K562 (cell line): ENCODE data around the gene RPL39L. TPM values are rescaled to one million over a fixed set of nuclear protein-coding genes. Genes with fewer than 3 reads are reported as not detected.

Source experiments
- ATAC-seq: fragments of 200-7000 bp; cut with Tn5 transposase; 3 replicates; pipeline ENCODE4 v1.9.1; 2020; ENCODE audit warnings: moderate library complexity
- BruUV-seq: library from RNA; stranded (reverse); fragments of 400-500 nt; replicated peaks from 2 replicates; lab custom pipeline; 2021; lab: Mats Ljungman, UMichigan
- CTCF ChIA-PET: fragments of 300-600 bp; formaldehyde crosslinking; extraction: SDS; loops from one replicate; lab custom pipeline; 2021; ENCODE audit warnings: low intra/inter-chr PET ratio; lab: Yijun Ruan, JAX
- POLR2A ChIA-PET: fragments of 300-600, 350-650 bp; sonication (Branson Sonifier 250); formaldehyde crosslinking; extraction: SDS; loops from one replicate; lab custom pipeline; 2021; ENCODE audit warnings: antibody characterized with exemption, inconsistent platforms; lab: Yijun Ruan, JAX
- DNase-seq, 4 experiments: peaks; one replicate each; pipeline versions ENCODE4 v3.0.0 to v3.0.0-alpha.2; 2011 to 2018; ENCODE audit warnings: low spot score in 3 of 4, mixed read lengths in 3 of 4; ENCODE audit errors: extremely low read depth in 1 of 4
- FAIRE-seq: peaks from 2 replicates; lab custom pipeline; 2011; peaks lifted over from hg19 to GRCh38; lab: Jason Lieb, UNC
- H2AFZ ChIP-seq: 2 replicates; pipeline ENCODE4 v1.6.0; 2011; ENCODE audit warnings: low read depth, low read length, control low read depth, inconsistent platforms
- H3K27ac ChIP-seq: fragments of 200-600 bp; 3 replicates; pipeline ENCODE4 v1.8.0; 2011; ENCODE audit warnings: low read depth, mild to moderate bottlenecking, control low read depth, inconsistent platforms, low read length, moderate library complexity, mixed read lengths; ENCODE audit errors: extremely low read depth
- H3K27me3 ChIP-seq, 2 experiments: fragments of 300-600 bp in 1 of 2; 2 replicates in 1 of 2; 3 replicates in 1 of 2; pipeline versions ENCODE4 v1.6.0 to v1.8.0; 2011; ENCODE audit warnings: inconsistent platforms in 2 of 2, low read length in 2 of 2, mild to moderate bottlenecking in 1 of 2, mixed read lengths in 1 of 2, moderate library complexity in 1 of 2; ENCODE audit not compliant: control insufficient read depth in 2 of 2, insufficient read depth in 2 of 2
- H3K36me3 ChIP-seq: fragments of 300-600 bp; 3 replicates; pipeline ENCODE4 v1.8.0; 2011; ENCODE audit warnings: mild to moderate bottlenecking, low read length, inconsistent platforms; ENCODE audit not compliant: control insufficient read depth, insufficient read depth
- H3K4me1 ChIP-seq, 2 experiments: fragments of 200-600 bp in 1 of 2; replicated peaks in 1 of 2; 2 replicates in 1 of 2; 3 replicates in 1 of 2; pipeline versions ENCODE4 v1.5.1 to v1.8.0; 2011; ENCODE audit warnings: inconsistent platforms in 2 of 2, low read length in 2 of 2, mild to moderate bottlenecking in 1 of 2, mixed read lengths in 1 of 2, moderate library complexity in 1 of 2; ENCODE audit not compliant: control insufficient read depth in 2 of 2, insufficient read depth in 2 of 2
- H3K4me2 ChIP-seq: 2 replicates; pipeline ENCODE4 v1.6.1; 2011; ENCODE audit warnings: low read length, control low read depth, inconsistent platforms, mixed read lengths; ENCODE audit not compliant: insufficient read depth
- H3K4me3 ChIP-seq: fragments of 200-600 bp; sonication (generic), shearing (Covaris generic); 2 replicates; pipeline ENCODE4 v1.5.1; 2016; ENCODE audit warnings: control low read depth, inconsistent platforms
- H3K79me2 ChIP-seq: fragments of 200-600 bp; 3 replicates; pipeline ENCODE4 v1.8.0; 2011; ENCODE audit warnings: low read length, inconsistent platforms; ENCODE audit not compliant: control insufficient read depth, insufficient read depth
- H3K9ac ChIP-seq, 2 experiments: 2 replicates each; pipeline versions ENCODE4 v1.6.0 to v1.6.1; 2011; ENCODE audit warnings: low read depth in 2 of 2, low read length in 2 of 2, control low read depth in 1 of 2, inconsistent platforms in 1 of 2, mild to moderate bottlenecking in 1 of 2, mixed read lengths in 1 of 2; ENCODE audit not compliant: insufficient read depth in 1 of 2
- H3K9me1 ChIP-seq: one replicate; pipeline ENCODE4 v1.6.0; 2011; ENCODE audit warnings: inconsistent platforms, mild to moderate bottlenecking, low read length, moderate library complexity; ENCODE audit not compliant: control insufficient read depth, insufficient read depth
- H3K9me3 ChIP-seq: replicated peaks from 2 replicates; pipeline ENCODE4 v1.5.1; 2011; ENCODE audit warnings: low read depth, low read length, inconsistent platforms; ENCODE audit not compliant: control insufficient read depth, insufficient read depth
- H4K20me1 ChIP-seq: replicated peaks from 2 replicates; pipeline ENCODE4 v1.6.1; 2011; ENCODE audit warnings: low read length, inconsistent platforms, mixed read lengths; ENCODE audit not compliant: control insufficient read depth, insufficient read depth
- ADNP ChIP-seq: fragments of 200-800 bp; sonication (Bioruptor generic); IDR thresholded peaks from 2 replicates; pipeline ENCODE4 v1.6.1; 2016; ENCODE audit warnings: missing genetic modification characterization, missing compliant biosample characterization
- DMBX1 ChIP-seq: fragments of 250-450 bp; sonication (Bioruptor Pico); IDR thresholded peaks from 2 replicates; pipeline ENCODE4 v1.8.0; 2022; ENCODE audit warnings: inconsistent platforms, mild to moderate bottlenecking, moderate library complexity, borderline replicate concordance
- KLF10 ChIP-seq: fragments of 250-450 bp; sonication (Bioruptor Pico); IDR thresholded peaks from 2 replicates; pipeline ENCODE4 v1.6.1; 2021; ENCODE audit warnings: matching md5 sums
- NEUROD1 ChIP-seq: fragments of 150-350 bp; IDR thresholded peaks from 2 replicates; pipeline ENCODE4 v1.6.1; 2014; ENCODE audit warnings: borderline replicate concordance, low read length, low read depth; ENCODE audit not compliant: partially characterized antibody
- SLC30A9 ChIP-seq: fragments of 250-450 bp; sonication (Bioruptor Pico); IDR thresholded peaks from 2 replicates; pipeline ENCODE4 v1.8.0; 2022; ENCODE audit warnings: mild to moderate bottlenecking, moderate library complexity
- ZNF780A ChIP-seq: fragments of 250-450 bp; sonication (Bioruptor Pico); IDR thresholded peaks from 2 replicates; pipeline ENCODE4 v1.5.0; 2021; ENCODE audit warnings: mild to moderate bottlenecking
- ZSCAN32 ChIP-seq: fragments of 450-650 bp; formaldehyde crosslinking; IDR thresholded peaks from 2 replicates; pipeline ENCODE4 v1.4.0; 2020; ENCODE audit warnings: mild to moderate bottlenecking, moderate library complexity
- WGBS: fragments of 100-300 bp; shearing (Covaris generic); methylation state at CpG from one replicate; pipeline ENCODE4 v1.1.6; 2016; ENCODE audit warnings: low coverage, mixed read lengths; ENCODE audit not compliant: insufficient coverage; ENCODE audit errors: missing lambda C conversion rate; 5-methylcytosine and 5-hydroxymethylcytosine counted together
- in situ Hi-C: fragments of 300-500 bp; cut with MboI; formaldehyde crosslinking; loops from 4 replicates; pipeline ENCODE4 v1.15.0; 2018; ENCODE audit warnings: inconsistent platforms, mixed read lengths
- intact Hi-C: fragments of 100-400 bp; cut with micrococcal nuclease; formaldehyde crosslinking; loops from 2 replicates; pipeline ENCODE4 v1.14.2; 2022
- polyA plus RNA-seq, 8 experiments: library from polyadenylated mRNA; depleted of rRNA in 4 of 8; stranded (reverse) in 5 of 8; unstranded in 3 of 8; fragments of >200 nt; fragmentation: Nextera tagmentation in 2 of 8; fragmentation: Illumina TruSeq in 1 of 8; extraction: Ambion mirVana in 2 of 8; extraction: Trizol in 1 of 8; gene quantifications; 2 replicates each; pipeline versions ENCODE4 v1.2.1 to v1.2.3, GENCODE V29; 2011 to 2014; ENCODE audit warnings: inconsistent platforms in 1 of 8, missing spikeins in 1 of 8
- total RNA-seq, 7 experiments: library from RNA; depleted of rRNA in 6 of 7; stranded (reverse); fragments of >200 nt in 6 of 7; fragmentation: Illumina TruSeq in 2 of 7; extraction: Trizol in 2 of 7; gene quantifications; 2 replicates each; pipeline versions ENCODE4 v1.2.1 to v1.2.3, GENCODE V29; 2011 to 2021; ENCODE audit warnings: low replicate concordance in 1 of 7
- TF ChIP-seq, protein P1 (sequence below): sonication (generic); formaldehyde crosslinking; IDR thresholded peaks from 2 replicates; pipeline ENCODE4 v1.8.1; 2023; ENCODE audit warnings: mild to moderate bottlenecking, missing genetic modification reagents
- TF ChIP-seq, protein P2 (sequence below), 2 experiments: fragments of 450-650 bp; formaldehyde crosslinking in 1 of 2; IDR thresholded peaks; 2 replicates each; pipeline versions ENCODE4 v1.4.0 to v1.6.1; 2014 to 2020; ENCODE audit warnings: mild to moderate bottlenecking in 2 of 2, borderline replicate concordance in 1 of 2, low read depth in 1 of 2

RPL39L gene
- total and polyA plus RNA-seq, 9 of the 15 experiments (the other 6 are each of a cell fraction or from before 2014, with no cell fraction given): 15.0 to 122 (median 45.5) TPM

DNA sequence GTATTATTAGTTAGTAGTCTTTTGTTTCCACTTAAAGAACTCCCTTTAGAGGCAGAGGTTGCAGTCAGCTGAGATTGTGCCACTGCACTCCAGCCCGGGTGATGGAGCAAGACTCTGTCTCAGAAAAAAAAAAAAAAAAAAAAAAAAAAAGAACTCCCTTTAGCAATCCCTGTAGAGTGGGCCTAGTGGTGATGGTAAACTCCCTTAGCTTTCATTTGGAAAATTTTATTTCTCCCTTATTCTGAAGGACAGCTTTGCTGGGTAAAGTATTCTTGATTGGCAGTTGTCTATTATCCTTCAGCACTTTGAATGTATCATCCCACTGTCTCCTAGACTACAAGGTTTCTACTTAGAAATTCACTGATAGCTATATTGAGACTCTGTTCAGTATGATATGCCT, 46.0 kb downstream of the RPL39L start:
- Histone ChIP-seq H3K9me3 (no peaks in the 10 kb centered on the region), H3K27me3 (no peaks in the 10 kb centered on the region; a peak in 1 of 5 replicates), H3K4me3 (no peak overlapping the region), H3K4me2 (no peak overlapping the region), H3K79me2 (no peaks in the 10 kb centered on the region), H2AFZ (no peak overlapping the region), H4K20me1 (no peaks in the 10 kb centered on the region), H3K9ac (no peak overlapping the region), H3K9me1 (no peaks in the 10 kb centered on the region), H3K27ac (no peak overlapping the region), H3K4me1 (no peaks in the 10 kb centered on the region), H3K36me3 (no peaks in the 10 kb centered on the region)
- intact Hi-C loops (no loop called here), in situ Hi-C loops (no loop called here)
- no peak for DNase-seq
- ChIA-PET CTCF (no interaction called here), POLR2A (no interaction called here)
- TF ChIP-seq DMBX1 (CRISPR knock-in tag): no peak
- no peak for TF ChIP-seq SLC30A9 (CRISPR knock-in tag)
- TF ChIP-seq ADNP (tag): no peak
- TF ChIP-seq, protein P1, sequence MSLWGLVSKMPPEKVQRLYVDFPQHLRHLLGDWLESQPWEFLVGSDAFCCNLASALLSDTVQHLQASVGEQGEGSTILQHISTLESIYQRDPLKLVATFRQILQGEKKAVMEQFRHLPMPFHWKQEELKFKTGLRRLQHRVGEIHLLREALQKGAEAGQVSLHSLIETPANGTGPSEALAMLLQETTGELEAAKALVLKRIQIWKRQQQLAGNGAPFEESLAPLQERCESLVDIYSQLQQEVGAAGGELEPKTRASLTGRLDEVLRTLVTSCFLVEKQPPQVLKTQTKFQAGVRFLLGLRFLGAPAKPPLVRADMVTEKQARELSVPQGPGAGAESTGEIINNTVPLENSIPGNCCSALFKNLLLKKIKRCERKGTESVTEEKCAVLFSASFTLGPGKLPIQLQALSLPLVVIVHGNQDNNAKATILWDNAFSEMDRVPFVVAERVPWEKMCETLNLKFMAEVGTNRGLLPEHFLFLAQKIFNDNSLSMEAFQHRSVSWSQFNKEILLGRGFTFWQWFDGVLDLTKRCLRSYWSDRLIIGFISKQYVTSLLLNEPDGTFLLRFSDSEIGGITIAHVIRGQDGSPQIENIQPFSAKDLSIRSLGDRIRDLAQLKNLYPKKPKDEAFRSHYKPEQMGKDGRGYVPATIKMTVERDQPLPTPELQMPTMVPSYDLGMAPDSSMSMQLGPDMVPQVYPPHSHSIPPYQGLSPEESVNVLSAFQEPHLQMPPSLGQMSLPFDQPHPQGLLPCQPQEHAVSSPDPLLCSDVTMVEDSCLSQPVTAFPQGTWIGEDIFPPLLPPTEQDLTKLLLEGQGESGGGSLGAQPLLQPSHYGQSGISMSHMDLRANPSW (CRISPR knock-in tag): no peak
- no peak for TF ChIP-seq ZSCAN32 (CRISPR knock-in tag)
- TF ChIP-seq KLF10 (CRISPR knock-in tag): no peak
- no peak for TF ChIP-seq ZNF780A (CRISPR knock-in tag)
- TF ChIP-seq, protein P2, sequence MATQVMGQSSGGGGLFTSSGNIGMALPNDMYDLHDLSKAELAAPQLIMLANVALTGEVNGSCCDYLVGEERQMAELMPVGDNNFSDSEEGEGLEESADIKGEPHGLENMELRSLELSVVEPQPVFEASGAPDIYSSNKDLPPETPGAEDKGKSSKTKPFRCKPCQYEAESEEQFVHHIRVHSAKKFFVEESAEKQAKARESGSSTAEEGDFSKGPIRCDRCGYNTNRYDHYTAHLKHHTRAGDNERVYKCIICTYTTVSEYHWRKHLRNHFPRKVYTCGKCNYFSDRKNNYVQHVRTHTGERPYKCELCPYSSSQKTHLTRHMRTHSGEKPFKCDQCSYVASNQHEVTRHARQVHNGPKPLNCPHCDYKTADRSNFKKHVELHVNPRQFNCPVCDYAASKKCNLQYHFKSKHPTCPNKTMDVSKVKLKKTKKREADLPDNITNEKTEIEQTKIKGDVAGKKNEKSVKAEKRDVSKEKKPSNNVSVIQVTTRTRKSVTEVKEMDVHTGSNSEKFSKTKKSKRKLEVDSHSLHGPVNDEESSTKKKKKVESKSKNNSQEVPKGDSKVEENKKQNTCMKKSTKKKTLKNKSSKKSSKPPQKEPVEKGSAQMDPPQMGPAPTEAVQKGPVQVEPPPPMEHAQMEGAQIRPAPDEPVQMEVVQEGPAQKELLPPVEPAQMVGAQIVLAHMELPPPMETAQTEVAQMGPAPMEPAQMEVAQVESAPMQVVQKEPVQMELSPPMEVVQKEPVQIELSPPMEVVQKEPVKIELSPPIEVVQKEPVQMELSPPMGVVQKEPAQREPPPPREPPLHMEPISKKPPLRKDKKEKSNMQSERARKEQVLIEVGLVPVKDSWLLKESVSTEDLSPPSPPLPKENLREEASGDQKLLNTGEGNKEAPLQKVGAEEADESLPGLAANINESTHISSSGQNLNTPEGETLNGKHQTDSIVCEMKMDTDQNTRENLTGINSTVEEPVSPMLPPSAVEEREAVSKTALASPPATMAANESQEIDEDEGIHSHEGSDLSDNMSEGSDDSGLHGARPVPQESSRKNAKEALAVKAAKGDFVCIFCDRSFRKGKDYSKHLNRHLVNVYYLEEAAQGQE (IDR thresholded peaks at IDR 0.05; ENCODE audit: borderline replicate concordance): no peak
- TF ChIP-seq, protein P2 (CRISPR knock-in tag; IDR thresholded peaks at IDR 0.05; ENCODE audit: low read depth): no peak
- no peak for TF ChIP-seq NEUROD1
- ATAC-seq: no peak
- BruUV-seq: no TSS peak
- 33% methylated on average over 1 of the region's 1 CpG for WGBS
- no peak for FAIRE-seq
